HG02678 (cell line): ENCODE measurements around the gene CRISP1.
A peak's percentile ranks its signal among the peaks of the same experiment; 100 is the strongest.
"Not testable (repeated sequence)": the region's sequence is repeated elsewhere in the genome, so short reads cannot be mapped to it uniquely, and the experiment has no call there.

Experiments
- ATAC-seq: cut with Tn5 transposase; IDR thresholded peaks from one replicate; pipeline ENCODE4 v1.9.1; 2021; ENCODE audit warnings: mild to moderate bottlenecking, moderate library complexity; ENCODE audit not compliant: unreplicated experiment

The CRISP1 gene

DNA sequence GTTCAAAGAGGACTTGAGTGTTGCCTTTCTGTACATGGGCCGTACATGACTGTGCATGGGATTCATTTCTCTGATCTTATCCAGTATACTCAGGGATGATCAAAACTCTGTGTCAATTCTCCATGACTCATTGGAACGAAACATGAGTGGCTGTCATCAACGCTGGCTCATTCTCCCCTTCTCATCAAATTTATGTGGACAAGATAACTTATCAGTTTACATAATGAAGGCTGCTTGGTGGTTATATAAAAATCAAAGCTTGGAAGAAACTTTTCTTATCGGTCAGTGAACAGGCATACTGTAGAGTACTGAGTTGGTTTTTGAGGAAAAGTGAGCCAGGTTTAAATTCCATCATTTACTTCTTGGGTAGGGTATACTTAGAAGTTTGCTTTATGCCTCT is 24.9 kb downstream of the CRISP1 start:
- no peak for ATAC-seq

DNA sequence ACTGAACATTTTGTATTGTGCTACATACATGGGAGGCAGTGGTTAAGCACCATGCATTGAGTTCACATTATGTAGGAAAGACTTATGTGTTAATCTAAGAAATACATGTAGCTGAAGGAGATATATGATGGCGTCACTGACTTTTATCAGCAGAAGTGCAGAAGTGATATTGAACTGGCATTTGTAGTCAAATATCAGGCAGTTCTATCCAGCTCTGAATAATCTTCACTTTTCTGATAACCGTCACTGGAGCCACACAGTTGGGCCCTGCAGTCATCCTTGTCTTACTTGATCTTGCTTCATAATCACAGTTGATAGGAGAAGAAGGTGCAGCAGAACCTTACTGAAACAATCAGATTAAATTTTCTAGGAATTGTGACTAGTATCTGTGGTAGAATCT is 26.4 kb downstream of the CRISP1 start:
- no peak for ATAC-seq

DNA sequence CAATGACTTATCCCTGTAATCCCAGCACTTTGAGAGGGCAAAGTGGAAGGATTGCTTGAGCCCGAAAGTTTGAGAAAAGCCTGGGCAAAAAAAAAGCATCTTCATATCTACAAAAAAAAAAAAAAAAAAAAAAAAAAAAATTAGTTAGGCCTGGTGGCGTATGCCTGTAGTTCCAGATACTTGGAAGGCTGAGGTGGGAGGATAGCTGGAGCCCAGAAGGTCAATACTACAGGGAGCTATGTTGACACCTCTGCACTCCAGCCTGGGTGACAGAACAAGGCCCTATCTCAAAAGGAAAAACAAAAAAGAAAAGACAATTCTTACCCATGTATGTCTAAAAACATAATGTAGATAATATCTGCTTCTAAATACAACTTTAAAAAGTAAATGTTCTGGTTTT is 27.2 kb downstream of the CRISP1 start:
- no peak for ATAC-seq

DNA sequence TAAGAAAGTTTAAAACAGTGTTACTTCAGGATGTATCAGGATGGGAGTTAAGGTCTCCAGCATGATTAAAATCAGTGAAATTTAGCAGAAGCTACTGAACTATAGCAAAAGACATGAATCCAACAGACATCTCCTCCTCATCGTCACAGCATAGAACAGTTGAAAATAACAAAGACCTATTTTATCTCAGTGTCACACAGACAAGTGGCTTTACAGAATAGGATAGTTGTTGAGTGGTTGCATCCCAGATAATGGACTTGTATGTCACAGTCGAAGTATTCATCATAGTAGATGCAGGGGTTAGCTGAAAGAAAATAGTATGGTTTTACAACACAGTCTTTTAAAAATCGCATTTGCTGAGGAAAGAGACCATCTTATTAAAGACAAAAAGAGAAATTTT is 31.2 kb downstream of the CRISP1 start:
- ATAC-seq: no peak

DNA sequence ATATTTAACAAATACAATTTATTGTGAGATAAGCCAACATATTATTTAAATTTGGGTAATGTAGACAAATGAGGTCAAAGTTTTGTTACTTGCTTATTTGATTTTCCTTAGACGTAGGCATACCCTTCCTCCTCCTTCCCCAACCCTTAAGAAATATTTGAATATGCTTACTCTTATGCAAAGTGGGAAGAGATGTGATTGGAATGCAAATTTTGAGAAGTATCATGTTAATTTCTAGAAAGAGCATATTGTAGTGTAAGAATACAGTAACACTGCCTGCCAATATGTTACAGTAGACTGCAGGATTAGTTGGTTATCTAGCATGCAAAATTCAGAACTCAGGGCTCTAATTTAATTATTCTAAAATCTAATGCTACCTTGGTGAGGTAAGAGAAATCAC is 32.9 kb downstream of the CRISP1 start:
- ATAC-seq: no peak

DNA sequence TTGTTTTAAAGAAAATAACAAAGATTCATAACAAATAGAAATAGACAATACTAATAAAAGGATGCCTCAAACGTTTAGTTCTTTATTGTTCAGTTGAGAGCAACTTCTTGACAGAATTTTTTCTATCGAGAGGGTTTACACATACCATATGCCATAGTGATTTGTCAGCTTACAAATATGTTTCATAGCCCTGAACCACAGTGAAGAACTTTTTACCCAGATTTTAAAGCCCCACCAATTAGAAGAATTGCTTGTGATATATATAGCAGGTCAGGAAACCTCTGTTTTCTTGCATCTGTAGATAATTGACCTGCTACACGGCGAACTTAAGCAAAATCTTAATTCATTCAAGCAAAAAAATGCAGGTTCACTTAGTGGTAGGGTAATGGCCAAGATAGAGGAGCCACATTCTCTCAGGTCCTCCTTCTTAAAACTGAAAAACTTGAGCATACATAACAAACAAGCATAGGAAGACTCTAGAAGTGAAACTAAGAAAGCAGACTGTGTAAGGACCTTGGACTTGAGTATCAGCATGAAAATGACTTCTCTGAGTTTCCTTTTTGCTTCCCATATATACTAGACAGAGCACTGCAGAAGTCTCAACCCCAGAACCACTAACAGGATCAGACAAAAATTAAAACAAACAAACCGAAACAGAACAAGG is 39.5 kb downstream of the CRISP1 start:
- peak; percentile 96 for ATAC-seq

DNA sequence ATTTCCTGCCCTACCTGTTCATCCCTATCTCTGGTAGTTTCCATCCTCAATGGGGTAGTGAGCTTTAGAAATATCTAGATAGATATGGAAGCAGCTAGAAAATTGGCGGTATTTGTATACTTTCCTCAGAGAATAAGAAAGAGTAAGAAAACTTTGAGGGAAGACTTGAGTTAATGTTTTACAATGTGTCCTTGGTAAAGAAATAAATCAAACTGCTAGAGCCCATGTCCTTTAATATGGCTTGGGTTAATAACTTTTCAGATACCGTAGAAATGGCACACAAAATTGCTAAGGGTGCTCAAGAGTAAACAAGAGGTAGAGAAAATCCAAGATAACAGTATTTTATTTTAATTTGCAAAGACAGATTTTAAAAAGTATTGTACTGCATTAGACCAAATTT is 51.2 kb downstream of the CRISP1 start:
- no peak for ATAC-seq

DNA sequence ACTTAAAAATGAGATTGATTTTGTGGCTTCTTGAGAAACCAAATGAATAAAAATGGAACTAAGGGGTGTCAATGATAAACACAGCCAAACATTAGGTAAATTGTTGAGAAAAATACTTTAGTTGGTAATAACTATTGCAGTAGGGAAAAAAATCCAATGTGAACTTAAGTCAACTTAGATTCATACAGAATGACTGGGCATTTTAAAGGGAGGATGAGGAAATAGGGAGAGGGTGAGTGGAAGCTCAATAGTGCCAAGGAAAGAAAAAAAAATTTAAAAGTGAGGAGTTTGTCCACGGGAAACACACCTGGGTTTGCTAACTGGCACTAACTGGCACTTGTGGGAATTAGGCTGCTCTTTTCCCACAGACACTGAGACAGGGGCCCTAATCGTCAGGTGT is 53.1 kb downstream of the CRISP1 start:
- ATAC-seq: no peak

DNA sequence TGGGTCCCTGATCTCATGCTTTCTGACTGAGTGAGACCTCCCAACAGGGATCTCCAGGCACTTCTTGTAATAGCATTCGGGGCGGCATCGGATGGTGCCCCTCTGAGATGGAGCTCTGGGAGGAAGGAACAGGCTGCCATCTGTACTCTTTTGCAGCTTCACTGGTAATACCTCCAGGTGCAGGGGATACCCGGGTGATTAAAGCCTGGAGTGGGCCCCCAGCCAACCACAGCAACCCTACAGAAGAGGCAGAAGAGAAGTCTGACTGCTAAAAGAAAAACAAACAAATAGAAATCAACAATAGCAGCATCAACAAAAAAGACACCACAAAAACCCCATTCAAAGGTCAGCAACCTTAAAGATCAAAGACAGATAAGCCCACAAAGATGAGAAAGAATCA is 60.2 kb downstream of the CRISP1 start:
- ATAC-seq: no peak

DNA sequence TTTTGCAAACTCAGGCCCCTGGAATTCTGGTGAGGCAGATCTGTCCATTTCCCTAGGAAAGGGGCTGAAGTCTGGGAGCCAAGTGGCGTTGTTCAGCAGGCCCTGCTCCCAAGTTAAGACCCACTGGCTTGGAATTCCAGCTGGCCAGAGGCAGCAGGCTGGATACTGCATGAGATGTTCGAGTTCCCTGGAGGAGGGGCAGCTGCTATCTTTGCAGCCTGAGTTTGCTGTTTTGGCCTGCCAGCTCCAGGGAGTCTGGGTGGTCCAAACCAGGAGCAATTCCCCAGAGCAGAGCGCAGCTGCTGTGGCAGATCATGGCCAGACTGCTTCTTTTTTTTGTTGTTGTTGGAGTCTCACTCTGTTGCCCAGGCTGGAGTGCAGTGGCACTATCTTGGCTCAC is 61.1 kb downstream of the CRISP1 start:
- no peak for ATAC-seq

DNA sequence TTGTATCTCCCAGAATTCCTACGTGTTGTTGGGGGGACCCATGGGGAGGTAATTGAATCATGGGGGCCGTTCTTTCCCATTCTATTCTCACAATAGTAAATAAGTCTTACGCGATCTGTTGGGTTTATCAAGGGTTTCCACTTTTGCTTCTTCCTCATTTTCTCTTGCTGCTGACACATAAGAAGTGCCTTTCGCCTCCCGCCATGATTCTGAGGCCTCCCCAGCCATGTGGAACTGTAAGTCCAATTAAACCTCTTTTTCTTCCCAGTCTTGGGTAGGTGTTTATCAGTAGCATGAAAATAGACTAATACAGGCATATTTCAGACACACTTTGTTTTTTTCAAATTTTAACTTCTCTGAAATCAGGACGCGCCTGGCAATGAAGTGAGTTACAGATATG is 64.8 kb downstream of the CRISP1 start:
- no peak for ATAC-seq

DNA sequence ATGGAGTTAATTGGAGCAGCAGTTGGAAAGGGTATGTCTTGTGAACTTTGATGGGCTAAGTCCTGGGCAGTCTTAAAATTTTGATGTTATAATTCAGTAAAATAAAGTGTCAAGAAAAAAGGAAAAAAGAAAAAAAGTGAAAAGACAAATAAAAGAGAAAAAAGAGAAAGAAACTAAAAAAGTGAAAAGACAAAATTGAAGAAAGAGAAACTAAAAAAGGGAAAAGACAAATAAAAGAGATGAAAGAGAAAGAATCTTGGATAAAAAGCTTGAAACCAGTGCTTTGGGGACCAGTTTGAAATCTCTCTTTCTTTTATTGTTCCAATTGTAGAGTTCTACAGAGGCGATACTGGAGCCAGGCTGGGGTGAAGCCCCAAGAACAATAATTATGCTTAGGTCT is 67.2 kb downstream of the CRISP1 start:
- no peak for ATAC-seq

DNA sequence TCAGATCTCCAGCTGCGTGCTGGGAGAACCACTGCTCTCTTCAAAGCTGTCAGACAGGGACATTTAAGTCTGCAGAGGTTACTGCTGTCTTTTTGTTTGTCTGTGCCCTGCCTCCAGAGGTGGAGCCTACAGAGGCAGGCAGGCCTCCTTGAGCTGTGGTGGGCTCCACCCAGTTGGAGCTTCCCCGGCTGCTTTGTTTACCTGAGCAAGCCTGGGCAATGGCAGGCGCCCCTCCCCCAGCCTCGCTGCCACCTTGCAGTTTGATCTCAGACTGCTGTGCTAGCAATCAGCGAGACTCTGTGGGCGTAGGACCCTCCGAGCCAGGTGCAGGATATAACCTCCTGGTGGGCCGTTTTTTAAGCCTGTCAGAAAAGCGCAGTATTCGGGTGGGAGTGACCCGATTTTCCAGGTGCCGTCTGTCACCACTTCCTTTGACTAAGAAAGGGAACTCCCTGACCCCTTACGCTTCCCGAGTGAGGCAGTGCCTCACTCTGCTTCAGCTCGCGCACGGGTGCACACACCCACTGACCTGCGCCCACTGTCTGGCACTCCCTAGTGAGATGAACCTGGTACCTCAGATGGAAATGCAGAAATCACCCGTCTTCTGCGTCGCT is 69.4 kb downstream of the CRISP1 start:
- not testable (repeated sequence) for ATAC-seq

DNA sequence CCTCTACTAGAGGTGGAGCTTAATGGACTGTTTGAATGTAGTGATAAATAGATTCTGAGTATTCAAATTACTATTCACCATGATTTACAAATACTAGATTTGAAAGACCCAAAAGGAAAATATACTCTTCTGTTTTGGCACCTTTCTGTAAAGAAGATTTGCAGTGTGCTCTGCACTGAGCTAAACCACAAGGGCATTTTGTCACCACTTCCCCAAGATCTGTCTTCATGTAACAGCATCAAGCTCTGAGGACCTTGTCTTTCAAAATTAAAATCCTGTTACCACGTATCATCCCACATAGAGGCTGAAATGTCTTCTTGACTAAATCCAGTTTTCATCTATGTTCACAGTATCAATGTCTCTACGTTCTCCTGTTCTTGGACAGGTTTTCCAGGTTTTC is 76.0 kb downstream of the CRISP1 start:
- no peak for ATAC-seq

DNA sequence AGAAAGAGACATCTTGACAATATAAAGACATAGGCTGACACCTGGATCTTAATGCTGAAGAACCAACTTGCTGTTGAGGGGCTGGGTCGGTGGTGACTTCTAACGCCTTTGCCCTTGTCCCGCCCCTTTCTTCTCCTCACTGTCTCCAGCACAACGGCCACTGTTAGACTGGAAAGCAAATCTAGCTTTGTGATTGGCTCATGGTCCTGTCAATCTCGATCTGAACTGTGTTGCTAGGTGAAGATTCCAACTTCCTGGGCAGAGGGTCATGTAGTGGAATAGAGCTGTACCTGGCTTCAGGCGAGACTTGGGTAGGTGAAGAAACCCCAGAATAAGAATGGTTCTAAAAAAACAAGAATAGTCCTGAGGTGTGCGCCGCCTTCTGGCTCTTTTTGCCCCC is 79.2 kb downstream of the CRISP1 start, which contains the start of gene PGK2:
PGK2 (minus strand) TSS at position 110 of the 400 bp plus-strand sequence; CDS start at position 12, 98 bp downstream.
- ATAC-seq: no peak

DNA sequence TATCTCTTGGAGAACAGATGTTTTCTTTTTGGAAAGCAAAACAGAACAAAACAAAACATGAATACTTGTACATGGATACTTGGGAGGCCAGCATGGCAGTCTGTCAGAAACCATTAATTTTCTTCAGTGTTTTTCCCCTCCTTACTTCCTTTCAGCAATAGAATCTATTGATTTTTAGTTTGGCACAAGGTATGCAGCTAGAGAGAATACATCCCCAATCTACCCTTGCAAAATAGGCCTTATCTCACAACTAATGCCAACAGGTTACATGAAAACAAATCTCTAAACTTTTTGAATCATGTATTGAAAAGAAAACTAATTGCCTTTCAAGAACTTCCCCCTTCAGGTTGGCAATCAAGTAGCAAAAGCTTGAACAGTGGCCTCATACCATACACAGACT is 82.1 kb downstream of the CRISP1 start:
- no peak for ATAC-seq
